DMS153 treated with DMSO at 0.1 percent for 48 hours (cell line): ENCODE data around the gene ZSWIM1.
A peak's percentile ranks its signal among the peaks of the same experiment; 100 is the strongest.
"Not testable (repeated sequence)": the region's sequence is repeated elsewhere in the genome, so short reads cannot be mapped to it uniquely, and the experiment has no call there.

Experiments used
- DNase-seq: peaks from one replicate; lab custom pipeline; 2025; ENCODE audit not compliant: unreplicated experiment; lab: John Stamatoyannopoulos, UW

ZSWIM1 gene

GRCh38 chr20:45925821-45926506 is 44.9 kb downstream of the ZSWIM1 start:
- no peak for DNase-seq

GRCh38 chr20:45926731-45927070 is 45.7 kb downstream of the ZSWIM1 start:
- DNase-seq = no peak

GRCh38 chr20:45927071-45927878 is 46.2 kb downstream of the ZSWIM1 start:
- DNase-seq = no peak

- DNase-seq = not testable (repeated sequence)
These were observed 50.7 kb downstream of the ZSWIM1 start for GRCh38 chr20:45931680-45932079.

GRCh38 chr20:45933266-45934045 is 52.4 kb downstream of the ZSWIM1 start:
- DNase-seq = peak; percentile 84

GRCh38 chr20:45934046-45934585 is 53.1 kb downstream of the ZSWIM1 start:
- no peak for DNase-seq
